AG09319 (cell line): ENCODE results near the gene MRPL1.
"Not testable (repeated sequence)": the region's sequence is repeated elsewhere in the genome, so short reads cannot be mapped to it uniquely, and the experiment has no call there.

ENCODE experiments used
- DNase-seq: peaks from one replicate; pipeline ENCODE4 v3.0.0-alpha.2; 2010; ENCODE audit warnings: low read depth; ENCODE audit errors: extremely low read depth
- TF ChIP-seq, protein P1 (sequence below): IDR thresholded peaks from 2 replicates; pipeline ENCODE4 v1.5.1; 2011; ENCODE audit warnings: low read depth, mild to moderate bottlenecking, inconsistent platforms, low read length, moderate library complexity

The MRPL1 gene

DNA sequence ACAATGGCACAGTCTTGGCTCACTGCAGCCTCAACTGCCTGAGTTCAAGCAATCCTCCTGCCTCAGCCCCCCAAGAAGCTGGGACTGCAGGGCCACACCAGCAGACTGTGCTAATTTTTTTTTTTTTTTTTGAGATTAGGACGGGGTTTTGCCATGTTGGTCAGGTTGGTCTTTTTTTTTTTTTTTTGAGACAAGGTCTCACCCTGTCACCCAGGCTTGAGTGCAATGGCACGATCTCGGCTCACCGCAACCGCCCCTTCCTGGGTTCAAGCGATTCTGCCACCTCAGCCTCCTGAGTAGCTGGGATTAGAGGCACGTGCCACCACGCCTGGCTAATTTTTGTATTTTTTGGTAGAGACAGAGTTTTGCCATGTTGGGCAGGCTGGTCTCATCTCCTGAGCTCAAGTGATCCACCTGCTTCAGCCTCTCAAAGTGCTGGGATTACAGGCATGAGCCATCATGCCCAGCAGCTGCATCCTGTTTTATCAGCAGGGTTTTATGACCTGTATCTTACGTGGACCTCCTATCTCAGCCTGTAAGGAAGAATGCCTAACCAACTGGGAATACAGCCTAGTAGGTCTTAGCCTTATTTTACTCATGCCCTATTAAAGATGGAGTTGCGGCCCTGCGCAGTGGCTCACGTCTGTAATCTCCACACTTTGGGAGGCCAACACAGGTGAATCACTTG lies 13.2 kb upstream of the MRPL1 start:
- TF ChIP-seq, protein P1, sequence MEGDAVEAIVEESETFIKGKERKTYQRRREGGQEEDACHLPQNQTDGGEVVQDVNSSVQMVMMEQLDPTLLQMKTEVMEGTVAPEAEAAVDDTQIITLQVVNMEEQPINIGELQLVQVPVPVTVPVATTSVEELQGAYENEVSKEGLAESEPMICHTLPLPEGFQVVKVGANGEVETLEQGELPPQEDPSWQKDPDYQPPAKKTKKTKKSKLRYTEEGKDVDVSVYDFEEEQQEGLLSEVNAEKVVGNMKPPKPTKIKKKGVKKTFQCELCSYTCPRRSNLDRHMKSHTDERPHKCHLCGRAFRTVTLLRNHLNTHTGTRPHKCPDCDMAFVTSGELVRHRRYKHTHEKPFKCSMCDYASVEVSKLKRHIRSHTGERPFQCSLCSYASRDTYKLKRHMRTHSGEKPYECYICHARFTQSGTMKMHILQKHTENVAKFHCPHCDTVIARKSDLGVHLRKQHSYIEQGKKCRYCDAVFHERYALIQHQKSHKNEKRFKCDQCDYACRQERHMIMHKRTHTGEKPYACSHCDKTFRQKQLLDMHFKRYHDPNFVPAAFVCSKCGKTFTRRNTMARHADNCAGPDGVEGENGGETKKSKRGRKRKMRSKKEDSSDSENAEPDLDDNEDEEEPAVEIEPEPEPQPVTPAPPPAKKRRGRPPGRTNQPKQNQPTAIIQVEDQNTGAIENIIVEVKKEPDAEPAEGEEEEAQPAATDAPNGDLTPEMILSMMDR: no peak
- DNase-seq: no peak

DNA sequence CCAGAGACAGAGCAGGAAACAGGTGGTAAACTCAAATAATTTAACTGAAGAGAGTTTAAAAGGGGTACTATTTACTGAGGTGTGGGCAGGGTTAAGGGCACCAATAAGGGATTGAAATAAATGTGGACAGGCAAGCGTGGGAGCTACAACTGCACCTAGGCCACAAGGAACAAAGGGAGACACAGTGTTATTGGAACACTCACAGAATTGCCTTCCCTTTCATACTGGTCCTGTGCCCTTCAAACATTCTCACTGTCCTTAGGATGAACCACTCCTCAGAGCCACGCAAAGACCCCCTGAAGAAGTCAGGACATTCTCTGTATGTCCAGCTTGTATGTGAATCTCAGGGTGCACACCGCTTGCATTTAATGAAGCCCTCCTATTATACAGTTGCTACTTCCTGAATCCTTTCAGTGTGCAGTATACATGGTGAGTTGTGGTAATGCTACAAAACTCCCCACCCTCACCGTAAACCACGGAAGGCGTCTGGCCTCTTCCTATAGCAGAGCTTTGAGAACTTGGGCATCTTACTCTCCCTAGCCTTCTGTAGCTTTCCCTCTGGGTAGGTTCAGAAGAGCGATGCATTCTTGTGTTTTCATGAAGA lies 9.6 kb upstream of the MRPL1 start:
- no peak for DNase-seq
- TF ChIP-seq, protein P1: no peak

DNA sequence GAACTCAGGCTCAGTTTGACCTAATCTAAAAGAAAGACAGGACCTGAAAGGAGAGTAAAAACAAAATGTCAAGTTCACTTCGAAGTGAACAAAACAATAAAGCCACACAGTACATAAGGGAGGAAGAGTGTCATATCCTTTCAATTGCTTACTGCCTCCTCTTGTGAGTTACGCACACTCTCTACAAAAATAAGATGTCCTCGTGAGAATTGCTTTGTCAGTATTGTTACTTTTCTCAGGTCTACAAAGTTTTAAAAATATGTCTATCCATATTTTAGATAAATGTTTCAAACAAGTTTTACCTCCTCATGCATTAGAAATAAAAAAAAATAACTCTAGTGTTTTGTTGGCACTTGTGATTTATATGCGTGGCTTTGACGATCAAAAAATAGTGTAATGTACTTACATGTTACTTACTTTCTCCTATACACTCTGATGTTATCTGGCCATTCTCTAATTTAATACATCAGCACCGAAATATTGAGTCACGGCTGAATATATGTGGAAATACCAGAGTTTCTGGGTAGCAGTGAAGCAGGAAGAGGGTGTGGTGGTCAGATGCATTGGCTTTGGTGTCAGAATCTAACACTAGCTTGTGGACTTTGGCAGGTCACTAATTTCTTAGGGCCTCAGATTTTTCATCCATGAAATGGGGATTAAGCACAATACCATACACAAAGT lies 8.1 kb upstream of the MRPL1 start:
- DNase-seq: no peak
- TF ChIP-seq, protein P1: no peak

DNA sequence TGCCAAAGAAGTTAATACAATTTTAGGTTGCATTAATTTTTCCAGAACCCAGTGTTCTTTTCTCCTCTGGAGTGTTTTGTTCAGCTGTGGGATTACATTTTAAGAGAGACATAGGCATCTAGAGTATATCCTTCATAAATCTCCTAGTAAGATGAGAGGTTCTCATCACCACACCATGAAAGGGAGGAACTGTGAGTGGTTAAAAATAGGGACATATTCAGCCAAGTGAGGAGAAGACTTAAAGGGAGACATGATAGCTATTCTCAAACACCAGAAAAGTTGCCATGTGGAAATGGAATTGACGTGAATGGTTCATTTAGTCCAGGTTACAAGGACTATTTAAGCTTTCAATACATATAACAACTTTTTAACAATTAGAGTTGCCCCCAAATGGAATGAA lies 6.5 kb upstream of the MRPL1 start:
- no peak for DNase-seq
- TF ChIP-seq, protein P1: no peak

DNA sequence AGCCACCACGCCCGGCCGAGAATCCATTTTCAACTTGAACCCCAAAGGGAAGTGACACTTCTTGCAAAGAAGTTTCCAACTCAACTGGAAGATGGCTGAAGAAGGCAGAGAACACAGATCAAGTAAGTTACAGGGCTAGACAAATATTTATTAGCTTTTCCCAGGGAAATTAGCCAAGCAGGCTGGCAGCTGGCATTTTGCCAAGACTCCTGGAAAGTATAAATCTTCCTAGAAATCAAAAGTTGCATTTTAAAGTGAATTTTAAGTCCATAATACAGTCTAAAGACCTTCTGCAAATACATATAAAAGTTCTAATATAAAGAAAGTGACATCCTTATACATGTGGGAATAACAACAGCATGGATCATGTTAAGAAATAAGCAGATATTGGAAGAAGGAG lies 3.4 kb upstream of the MRPL1 start:
- TF ChIP-seq, protein P1: no peak
- DNase-seq: no peak

DNA sequence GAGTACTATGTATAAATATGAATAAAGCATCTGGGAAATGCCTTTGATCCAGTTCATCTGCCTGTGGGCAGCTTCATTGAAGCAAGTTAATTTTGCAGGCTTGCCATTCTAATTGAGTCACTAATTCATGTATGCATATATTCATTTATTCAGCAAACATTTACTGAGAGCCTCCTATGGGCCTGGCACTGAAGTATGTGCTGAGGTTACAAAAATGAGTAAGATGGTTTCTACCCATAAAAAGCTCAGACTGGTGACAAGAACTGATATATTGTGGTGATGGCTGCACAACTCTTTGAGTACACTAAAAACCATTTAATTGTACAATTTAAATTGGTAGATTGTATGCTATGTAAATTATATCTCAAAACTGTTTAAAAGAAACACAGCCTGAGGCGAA lies 1.1 kb upstream of the MRPL1 start:
- TF ChIP-seq, protein P1: no peak
- DNase-seq: no peak

DNA sequence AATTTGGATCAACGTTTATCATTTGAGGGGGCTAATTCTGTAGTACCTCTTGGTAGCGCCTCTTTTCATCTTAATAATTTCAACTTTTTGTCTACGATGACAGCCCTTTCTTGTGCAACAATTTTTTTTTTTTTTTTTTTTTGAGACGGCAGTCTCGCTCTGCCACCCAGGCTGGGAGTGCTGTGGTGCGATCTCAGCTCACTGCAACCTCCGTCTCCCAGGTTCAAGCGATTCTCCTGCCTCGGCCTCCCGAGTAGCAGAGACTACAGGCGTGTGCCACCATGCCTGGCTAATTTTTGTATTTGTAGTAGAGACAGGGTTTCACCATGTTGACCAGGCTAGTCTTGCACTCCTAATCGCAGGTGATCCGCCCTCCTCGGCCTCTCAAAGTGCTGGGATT lies 711 bp downstream of the MRPL1 start:
- DNase-seq: not testable (repeated sequence)
